Cardiac muscle cell (in vitro differentiated cells and primary cell): ENCODE measurements around the gene IVL. TPM values are rescaled to one million over a fixed set of nuclear protein-coding genes. Genes with fewer than 3 reads are reported as not detected.

Source experiments
- DNase-seq, 2 donors: peaks; one replicate each; pipeline versions ENCODE4 v3.0.0 to v3.0.0-alpha.2; 2010 to 2017; ENCODE audit warnings: low read depth in 1 of 2, low spot score in 1 of 2
- H3K27ac ChIP-seq: fragments of 200-600 bp; sonication (generic); 2 replicates; pipeline ENCODE4 v1.5.1; 2016
- H3K27me3 ChIP-seq: fragments of 200-600 bp; sonication (generic); 2 replicates; pipeline ENCODE4 v1.6.0; 2016; ENCODE audit warnings: control low read depth
- H3K36me3 ChIP-seq: fragments of 200-600 bp; sonication (generic); 2 replicates; pipeline ENCODE4 v1.5.1; 2016; ENCODE audit warnings: control low read depth
- H3K4me1 ChIP-seq: fragments of 200-600 bp; sonication (generic); 2 replicates; pipeline ENCODE4 v1.8.1; 2017; ENCODE audit warnings: low read depth, mild to moderate bottlenecking, mixed run types
- H3K4me3 ChIP-seq: fragments of 200-600 bp; sonication (generic); 2 replicates; pipeline ENCODE4 v1.5.1; 2016; ENCODE audit warnings: mild to moderate bottlenecking
- H3K9me3 ChIP-seq: fragments of 200-600 bp; sonication (generic); 2 replicates; pipeline ENCODE4 v1.5.1; 2017; ENCODE audit warnings: low read depth, mild to moderate bottlenecking, control low read depth
- CTCF ChIP-seq: IDR thresholded peaks from 2 replicates; pipeline ENCODE4 v1.5.1; 2012; ENCODE audit warnings: low read depth, mild to moderate bottlenecking, low read length
- polyA plus RNA-seq: library from polyadenylated mRNA; unstranded; fragments of >200 nt; fragmentation: Nextera tagmentation; extraction: Ambion mirVana; gene quantifications from 2 replicates; pipeline ENCODE4 v1.2.1, GENCODE V29; 2016
- total RNA-seq: library from RNA; depleted of rRNA; stranded (reverse); fragments of >200 nt; gene quantifications from 2 replicates; pipeline ENCODE4 v1.2.3, GENCODE V29; 2016

Gene IVL
- total and polyA plus RNA-seq, 2 experiments from 2014 or later, result not detected

- Histone ChIP-seq H3K27me3 (no peaks in the 10 kb centered on the region), H3K4me3 (no peak overlapping the region), H3K4me1 (no peaks in the 10 kb centered on the region), H3K9me3 (no peaks in the 10 kb centered on the region), H3K27ac (no peak overlapping the region), H3K36me3 (no peaks in the 10 kb centered on the region)
- no peak for TF ChIP-seq CTCF
- no peak for DNase-seq
These were observed 24.3 kb upstream of the IVL start for GRCh38 chr1:152884085-152884484.

- H3K9me3 ChIP-seq, result no peaks in the 10 kb centered on the region
- no peaks in the 10 kb centered on the region for H3K4me1 ChIP-seq
- H3K27me3 ChIP-seq, result no peaks in the 10 kb centered on the region
- H3K27ac ChIP-seq, result no peak overlapping the region
- H3K4me3 ChIP-seq, result no peak overlapping the region
- TF ChIP-seq CTCF, result no peak
- DNase-seq, result no peak
- no peaks in the 10 kb centered on the region for H3K36me3 ChIP-seq
These were observed 23.8 kb upstream of the IVL start for GRCh38 chr1:152884506-152884905.

GRCh38 chr1:152884966-152885624, 23.3 kb upstream of the IVL start:
- no peaks in the 10 kb centered on the region for H3K4me1 ChIP-seq
- H3K4me3 ChIP-seq, result no peak overlapping the region
- H3K27me3 ChIP-seq, result no peaks in the 10 kb centered on the region
- no peak for DNase-seq
- H3K27ac ChIP-seq, result no peak overlapping the region
- H3K9me3 ChIP-seq, result no peaks in the 10 kb centered on the region
- no peaks in the 10 kb centered on the region for H3K36me3 ChIP-seq
- no peak for TF ChIP-seq CTCF

- H3K36me3 ChIP-seq, result no peaks in the 10 kb centered on the region
- no peaks in the 10 kb centered on the region for H3K4me1 ChIP-seq
- no peaks in the 10 kb centered on the region for H3K9me3 ChIP-seq
- H3K4me3 ChIP-seq, result no peak overlapping the region
- TF ChIP-seq CTCF, result no peak
- no peak overlapping the region for H3K27ac ChIP-seq
- H3K27me3 ChIP-seq, result no peaks in the 10 kb centered on the region
- DNase-seq, result no peak
These were observed 22.3 kb upstream of the IVL start for GRCh38 chr1:152886085-152886484.

- Histone ChIP-seq H3K36me3 (no peaks in the 10 kb centered on the region), H3K27me3 (no peaks in the 10 kb centered on the region), H3K27ac (no peak overlapping the region), H3K4me3 (no peak overlapping the region), H3K4me1 (no peaks in the 10 kb centered on the region), H3K9me3 (no peaks in the 10 kb centered on the region)
- DNase-seq, result no peak
- TF ChIP-seq CTCF, result no peak
These were observed 21.5 kb upstream of the IVL start for GRCh38 chr1:152886758-152887409.
